Cardiac septum (tissue), 1 donor: ENCODE results near the gene PRDX2. TPM values are rescaled to one million over a fixed set of nuclear protein-coding genes. Genes with fewer than 3 reads are reported as not detected.

Experiments
- DNase-seq: peaks from one replicate; pipeline ENCODE4 v3.0.0-alpha.2; 2020; ENCODE audit warnings: low spot score
- intact Hi-C: fragments of 100-400 bp; cut with DNase I; formaldehyde crosslinking; loops from one replicate; pipeline ENCODE4 v1.14.0; 2022
- total RNA-seq: library from RNA; stranded (reverse); fragmentation: NEBNext Ultra II Directional; extraction: Animal tissue kit (Norgen Biotek cat#: 25700); gene quantifications from one replicate; pipeline ENCODE4 v1.2.1, GENCODE V29; 2021
- donor health status: DM: no; HTN: no; CAD: no.

Gene PRDX2
- total RNA-seq, 1 donor from 2014 or later, result 595 TPM

- intact Hi-C loops, result no loop called here
- DNase-seq, result no peak
These were observed 31.9 kb downstream of the PRDX2 start for GRCh38 chr19:12769689-12770088.

- no peak for DNase-seq
- intact Hi-C loops, result no loop called here
These were observed 33.9 kb downstream of the PRDX2 start for GRCh38 chr19:12767666-12768065.

GRCh38 chr19:12767150-12767549, 34.5 kb downstream of the PRDX2 start:
- intact Hi-C loops, result no loop called here
- DNase-seq, result no peak

DNA sequence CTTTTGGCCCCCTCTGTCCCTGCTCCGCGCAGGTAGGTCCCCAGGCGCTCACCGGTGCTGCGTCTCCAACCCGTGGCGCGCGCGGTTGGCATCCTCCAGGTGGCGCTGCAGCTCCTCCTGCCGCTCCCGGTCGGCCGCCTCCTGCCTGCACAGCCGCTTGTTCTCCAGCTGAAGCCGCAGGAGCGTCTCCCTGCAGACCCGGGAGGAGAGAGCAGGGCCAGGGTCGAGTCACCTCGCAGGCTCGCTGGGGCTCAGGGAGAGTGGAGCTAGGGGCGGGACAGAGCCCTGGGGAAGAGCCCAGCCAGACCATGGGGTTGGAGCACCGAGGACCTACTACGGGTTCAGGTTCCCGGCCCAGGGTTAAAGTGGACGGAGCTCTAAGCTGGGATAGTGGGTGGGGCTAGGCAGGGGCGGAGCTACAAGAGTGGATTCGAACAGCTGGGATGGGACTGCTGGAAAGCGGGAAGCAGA, 35.5 kb downstream of the PRDX2 start:
- intact Hi-C loops, result no loop called here

DNA sequence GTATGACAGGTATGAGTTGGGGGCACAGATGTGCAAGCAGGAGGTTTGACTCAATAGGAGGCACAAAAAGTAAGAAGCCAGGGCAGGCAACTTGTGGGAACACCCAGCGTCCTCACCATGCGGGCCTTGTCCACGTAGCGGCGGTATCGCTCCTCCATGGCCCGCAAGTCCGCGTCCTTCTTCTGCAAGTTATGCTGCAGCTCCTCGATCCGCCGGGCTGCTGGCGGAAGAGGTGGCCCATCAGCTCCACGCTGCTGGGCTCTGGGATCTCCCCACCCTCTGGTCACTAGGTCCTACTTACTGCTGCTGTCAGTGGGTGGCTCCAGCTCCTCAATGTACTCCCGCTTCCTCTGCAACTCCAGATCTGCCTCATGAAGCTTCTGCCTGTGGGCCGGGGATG, 36.9 kb downstream of the PRDX2 start:
- intact Hi-C loops, result loop anchor here (5.0 kb wide), 3 partner anchors 33 to 83 kb away; partner anchors contain the start of gene TNPO2
- DNase-seq, result no peak

More for the DNA sequence above, 35.5 kb downstream of the PRDX2 start:
- peak; percentile 91 for DNase-seq

DNA sequence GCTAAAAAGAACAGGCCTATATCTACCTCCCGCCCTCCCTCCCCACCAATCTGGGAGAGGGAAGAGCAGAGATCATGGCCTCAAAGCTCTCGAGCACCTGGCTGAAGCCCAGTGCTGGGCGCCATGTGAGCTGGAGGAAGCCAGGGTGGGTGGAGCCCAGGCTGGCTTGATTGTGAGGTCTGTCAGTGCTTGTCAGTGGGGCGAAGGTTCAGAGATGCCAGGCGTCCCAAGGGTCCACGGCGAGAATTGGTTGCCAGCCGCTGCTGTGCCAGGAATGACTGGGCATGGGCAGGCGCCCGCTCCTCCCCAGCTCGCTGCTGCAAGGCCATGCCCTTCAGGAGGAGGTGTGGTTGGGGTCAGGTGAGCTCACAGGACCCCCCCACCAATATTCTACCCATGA, 38.5 kb downstream of the PRDX2 start:
- peak; percentile 88 for DNase-seq
- intact Hi-C loops, result loop anchor here (1.0 to 5.0 kb wide), 4 partner anchors 9 to 84 kb away; partner anchors contain the start of gene TNPO2

DNA sequence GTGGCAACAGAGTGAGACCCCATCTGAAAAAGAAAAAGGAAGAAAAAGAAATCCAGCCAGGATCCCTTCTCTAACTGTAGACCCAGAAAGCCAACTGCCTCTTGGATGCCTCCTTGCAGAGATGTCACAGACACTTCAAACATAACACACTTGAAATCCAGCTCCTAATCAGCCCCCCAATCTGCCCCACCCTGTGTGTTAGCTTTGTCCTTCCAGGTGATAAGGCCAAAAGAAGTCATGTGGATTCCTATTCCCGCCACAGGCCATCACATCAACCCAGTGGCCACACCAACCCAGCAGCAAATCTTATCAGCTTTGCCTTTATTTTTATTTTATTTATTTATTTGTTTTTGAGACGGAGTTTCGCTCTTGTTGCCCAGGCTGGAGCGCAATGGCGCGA, 41.9 kb downstream of the PRDX2 start:
- intact Hi-C loops, result loop anchor here (5.0 kb wide), 3 partner anchors 37 to 88 kb away; partner anchors contain the start of gene TNPO2
- DNase-seq, result no peak

GRCh38 chr19:12757544-12758274, 43.9 kb downstream of the PRDX2 start:
- peak; percentile 83 for DNase-seq
- intact Hi-C loops, result no loop called here

DNA sequence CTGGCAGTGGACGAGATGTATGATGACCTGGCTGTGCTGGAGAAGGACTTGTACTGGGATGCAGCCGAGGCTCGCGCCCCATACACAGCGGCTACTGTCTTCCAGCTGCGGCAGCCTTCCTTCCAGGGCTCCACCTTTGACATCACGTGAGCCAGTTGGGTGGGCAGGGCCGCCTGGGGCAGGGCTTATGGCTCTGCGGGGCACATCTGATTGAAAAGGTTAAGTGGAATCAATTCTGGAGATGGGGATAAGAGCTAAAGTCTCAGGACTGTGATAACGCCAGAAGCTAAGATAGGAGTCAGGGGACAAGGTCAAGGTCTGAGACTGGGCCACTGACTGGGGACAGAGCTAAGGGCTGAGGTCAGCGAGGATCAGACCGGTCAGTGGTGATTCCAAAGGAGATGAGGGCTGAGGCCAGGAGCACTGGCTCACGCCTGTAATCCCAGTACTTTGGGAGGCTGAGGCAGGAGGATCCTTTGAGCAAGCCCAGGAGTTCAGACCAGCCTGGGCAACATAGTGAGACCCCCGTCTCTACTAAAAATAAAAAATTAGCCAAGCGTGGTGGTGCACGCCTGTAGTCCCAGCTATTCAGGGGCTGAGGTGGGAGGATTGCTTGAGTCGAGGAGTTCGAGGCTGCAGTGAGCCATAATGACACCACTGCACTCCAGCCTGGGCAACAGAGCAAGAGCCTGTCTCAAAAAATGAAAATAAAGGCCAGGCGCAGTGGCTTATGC, 45.3 kb downstream of the PRDX2 start:
- no peak for DNase-seq
- intact Hi-C loops, result no loop called here

- DNase-seq, result no peak
- intact Hi-C loops, result no loop called here
These were observed 47.0 kb downstream of the PRDX2 start for GRCh38 chr19:12754465-12755196.

DNA sequence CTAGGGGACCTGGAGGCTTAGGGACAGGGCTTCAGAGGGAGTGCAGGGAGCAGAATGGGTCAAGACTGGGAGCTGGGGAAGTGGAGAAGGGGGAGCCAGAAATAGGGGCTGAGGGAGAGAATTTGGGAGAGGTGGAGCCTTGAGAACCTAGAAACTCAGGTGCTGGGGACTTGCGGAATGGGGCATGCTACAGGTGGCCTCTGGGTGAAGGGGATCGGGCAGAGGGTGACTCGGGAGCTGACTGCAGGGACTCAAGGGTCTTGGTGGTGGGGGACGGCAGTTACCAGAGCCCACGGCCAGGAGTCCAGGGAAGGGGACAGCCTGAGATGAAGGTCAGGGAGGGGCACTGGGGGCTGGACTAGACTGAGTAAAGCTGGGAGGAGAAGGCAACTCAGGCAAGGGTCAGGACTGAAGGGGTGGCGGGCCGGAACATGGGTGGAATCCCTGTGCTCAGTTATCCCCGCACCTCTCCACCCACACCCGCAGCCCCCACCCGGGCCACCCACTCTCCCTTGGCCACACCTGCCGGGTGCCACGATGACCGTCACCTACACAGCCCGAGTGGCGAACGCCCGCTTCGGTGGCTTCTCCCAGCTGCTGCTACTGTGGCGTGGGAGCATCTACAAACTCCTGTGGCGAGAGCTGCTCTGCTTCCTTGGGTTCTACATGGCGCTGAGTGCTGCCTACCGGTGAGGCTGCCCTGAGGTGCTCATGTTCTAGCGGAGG, 49.4 kb downstream of the PRDX2 start:
- intact Hi-C loops, result no loop called here
- DNase-seq, result no peak

- no peak for DNase-seq
- intact Hi-C loops, result no loop called here
These were observed 50.0 kb downstream of the PRDX2 start, which contains the start of gene BEST2 for GRCh38 chr19:12751635-12752034. BEST2 (plus strand) TSS chr19:12751791; CDS start chr19:12752593, 802 bp downstream.

GRCh38 chr19:12750851-12751250, 50.7 kb downstream of the PRDX2 start:
- no peak for DNase-seq
- intact Hi-C loops, result no loop called here

- intact Hi-C loops, result no loop called here
- no peak for DNase-seq
These were observed 51.6 kb downstream of the PRDX2 start for GRCh38 chr19:12749938-12750521.

GRCh38 chr19:12748489-12748888, 53.1 kb downstream of the PRDX2 start:
- no peak for DNase-seq
- intact Hi-C loops, result no loop called here
